Stimulated activated CD8-positive, alpha-beta memory T cell treated with anti-CD3 and anti-CD28 coated beads, Interleukin-2, amount 100 ng/mL, for 1 hour (primary cell): ENCODE results near the gene PCDH1.

Source experiments
- DNase-seq, 2 donors: peaks; one replicate each; pipeline ENCODE4 v3.0.0-alpha.2; 2020; ENCODE audit warnings: low read depth in 2 of 2

The PCDH1 gene

DNA sequence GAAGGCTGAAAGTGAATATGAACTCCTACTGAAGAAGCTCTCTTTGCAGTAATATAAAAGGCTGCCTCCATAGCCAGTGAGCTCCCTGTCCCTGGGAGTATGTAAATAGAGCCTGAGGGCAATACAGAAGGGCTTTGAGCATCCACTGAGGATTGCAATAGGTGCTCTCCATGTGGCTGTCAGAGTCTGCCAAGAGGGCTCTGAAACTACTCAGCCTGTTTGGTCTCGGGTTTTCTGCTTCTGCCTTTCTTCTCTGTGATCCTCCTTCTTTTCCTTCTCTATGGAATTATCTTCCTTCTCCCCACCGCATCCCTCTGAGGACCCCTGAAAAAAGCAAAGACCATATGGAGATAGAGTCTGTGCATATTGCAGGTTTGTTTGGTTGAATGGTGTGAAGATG is 69.4 kb downstream of the PCDH1 start:
- DNase-seq, result no peak

DNA sequence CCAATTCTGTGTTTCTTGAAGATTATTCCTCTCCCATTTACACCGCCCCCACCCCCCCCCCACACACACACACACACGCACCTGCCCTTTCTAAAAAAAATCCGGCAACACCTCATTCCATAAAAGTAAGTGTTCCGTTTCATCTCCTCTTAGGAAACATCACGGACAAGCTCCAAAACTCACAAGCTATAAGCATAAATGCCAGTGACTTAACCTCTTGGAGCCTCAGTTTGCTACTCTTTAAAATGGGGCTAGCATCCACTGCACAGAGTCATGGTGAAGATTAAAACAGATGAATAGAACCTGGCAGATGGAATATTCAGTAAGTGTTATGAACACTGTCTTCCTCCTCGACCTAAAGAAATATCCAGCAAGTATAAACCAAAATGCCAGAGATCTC is 70.5 kb downstream of the PCDH1 start:
- no peak for DNase-seq

DNA sequence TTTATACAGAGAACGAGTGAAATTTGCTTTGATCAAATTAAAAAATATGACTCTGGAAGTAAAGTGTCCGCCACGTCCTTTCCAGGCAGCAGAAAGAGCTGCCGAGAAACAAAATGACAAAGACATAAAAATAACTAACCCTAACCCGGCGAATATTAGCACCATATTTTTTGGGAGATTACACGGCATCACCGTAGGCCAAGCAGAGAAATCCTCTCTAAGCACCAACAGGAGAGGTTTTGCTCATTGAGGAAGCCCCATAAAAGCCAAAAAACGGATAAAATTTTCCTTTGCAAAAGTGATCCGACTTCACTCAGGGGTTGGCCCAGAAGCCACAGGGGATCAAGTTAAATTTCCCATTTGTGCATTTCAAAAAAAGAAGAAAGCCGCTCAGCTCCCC is 70.9 kb downstream of the PCDH1 start:
- DNase-seq, result no peak

DNA sequence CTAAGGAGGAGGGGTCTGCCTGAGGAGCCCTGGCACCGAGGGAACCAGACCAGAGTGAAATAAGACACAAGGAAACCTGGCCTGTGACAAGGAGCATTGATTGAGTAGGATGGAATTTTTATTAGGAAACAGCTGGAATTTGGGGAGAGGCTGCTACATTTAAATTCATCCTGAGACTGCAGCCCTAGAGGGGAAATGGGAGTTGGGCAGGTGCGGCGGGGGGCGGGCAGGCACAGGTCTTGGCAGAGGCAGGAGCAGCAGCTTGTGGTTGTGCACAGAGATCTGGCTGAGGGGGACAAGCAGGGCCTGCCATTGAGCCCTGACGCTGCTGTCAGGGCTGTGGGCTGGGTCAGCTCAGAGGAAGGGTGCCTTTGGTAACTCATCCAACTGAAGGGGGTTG is 71.6 kb downstream of the PCDH1 start:
- DNase-seq, result no peak

DNA sequence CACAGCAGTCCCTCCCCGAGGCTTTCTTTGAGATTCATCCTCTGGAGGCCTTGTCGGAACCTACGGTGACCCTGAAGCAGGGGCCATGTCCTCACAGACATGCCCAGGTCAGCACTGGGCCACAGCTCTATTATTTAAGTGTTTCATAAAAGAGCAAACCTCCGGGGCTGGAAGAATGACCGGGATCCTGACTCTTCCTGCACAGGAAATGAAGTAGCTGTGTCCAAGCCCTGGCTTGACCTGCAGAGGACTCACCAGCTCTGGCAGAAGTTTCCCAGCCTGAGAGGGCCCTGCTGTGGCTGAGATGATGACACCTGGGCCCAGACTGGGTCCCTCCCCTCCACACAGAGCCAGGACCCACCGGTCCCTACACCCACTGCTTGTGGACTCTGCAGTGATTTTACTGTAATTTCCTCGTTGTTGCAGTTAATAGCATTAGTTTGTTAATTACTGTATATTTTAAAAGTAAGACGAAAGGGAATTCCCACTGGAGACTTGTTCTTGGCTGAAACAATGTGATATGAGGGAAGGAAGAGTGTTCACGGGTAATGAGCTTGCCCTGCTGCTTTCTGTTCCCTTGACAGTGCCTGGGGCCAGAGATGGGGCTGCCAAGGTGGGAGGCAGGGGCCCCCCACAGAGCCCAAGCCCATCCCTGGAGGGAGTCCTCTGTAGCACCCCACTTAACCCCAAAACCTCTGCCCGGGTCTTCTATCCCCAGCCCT is 72.2 kb downstream of the PCDH1 start:
- DNase-seq, result no peak

DNA sequence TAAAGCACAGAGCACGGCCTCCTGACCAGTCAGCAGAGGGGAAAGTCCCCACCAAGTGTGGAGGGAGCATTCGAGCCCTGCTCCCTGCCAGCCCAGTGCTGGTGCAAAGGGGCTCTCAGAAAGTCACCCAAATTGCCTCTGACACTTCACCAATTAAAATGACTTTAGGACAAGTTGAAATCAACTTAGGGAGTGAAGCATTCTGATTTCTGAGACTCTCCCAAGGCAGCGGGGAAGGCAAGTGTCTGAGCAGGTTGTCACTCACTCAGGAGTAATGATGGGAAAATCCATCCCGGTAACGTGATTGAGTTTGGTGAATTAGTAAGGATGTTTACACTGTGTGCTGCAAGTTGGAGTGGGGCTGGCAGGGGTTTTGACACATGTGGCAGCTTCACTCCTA is 73.7 kb downstream of the PCDH1 start:
- DNase-seq, result no peak
